GM18951 (cell line): ENCODE measurements around the gene TFF1.

ENCODE experiments used
- POLR2A ChIP-seq: IDR thresholded peaks from 4 replicates; pipeline ENCODE4 v1.6.1; 2011; ENCODE audit warnings: mild to moderate bottlenecking; ENCODE audit not compliant: insufficient read length, insufficient read depth; ENCODE audit errors: extremely low read depth
- in situ Hi-C: fragments of 300-500 bp; cut with MboI; formaldehyde crosslinking; loops from one replicate; pipeline ENCODE4 v1.12.0; 2022; ENCODE audit warnings: low sequenced_read_pairs, mixed read lengths, inconsistent platforms; ENCODE audit not compliant: unreplicated experiment

Gene TFF1

DNA sequence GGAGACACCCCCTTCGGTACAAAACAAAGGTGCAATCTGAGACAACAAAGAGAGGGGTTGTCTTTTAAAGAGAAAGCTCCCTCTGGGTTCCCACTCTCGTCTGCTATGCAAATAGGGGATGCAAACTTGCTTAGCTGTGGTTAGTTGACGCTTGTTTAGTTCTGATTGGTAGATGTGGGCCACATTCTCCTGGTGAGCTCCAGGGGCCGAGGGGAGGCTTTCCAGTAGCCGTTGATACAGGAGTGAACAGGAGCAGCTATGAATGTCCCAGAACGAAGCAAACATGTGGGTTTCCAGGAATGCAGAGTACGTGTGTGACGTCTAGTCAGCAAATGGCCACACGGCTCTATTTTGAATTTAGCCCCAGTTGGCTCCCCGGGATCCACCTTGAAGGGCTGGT is 30.3 kb downstream of the TFF1 start:
- in situ Hi-C loops: no loop called here
- TF ChIP-seq POLR2A: no peak

DNA sequence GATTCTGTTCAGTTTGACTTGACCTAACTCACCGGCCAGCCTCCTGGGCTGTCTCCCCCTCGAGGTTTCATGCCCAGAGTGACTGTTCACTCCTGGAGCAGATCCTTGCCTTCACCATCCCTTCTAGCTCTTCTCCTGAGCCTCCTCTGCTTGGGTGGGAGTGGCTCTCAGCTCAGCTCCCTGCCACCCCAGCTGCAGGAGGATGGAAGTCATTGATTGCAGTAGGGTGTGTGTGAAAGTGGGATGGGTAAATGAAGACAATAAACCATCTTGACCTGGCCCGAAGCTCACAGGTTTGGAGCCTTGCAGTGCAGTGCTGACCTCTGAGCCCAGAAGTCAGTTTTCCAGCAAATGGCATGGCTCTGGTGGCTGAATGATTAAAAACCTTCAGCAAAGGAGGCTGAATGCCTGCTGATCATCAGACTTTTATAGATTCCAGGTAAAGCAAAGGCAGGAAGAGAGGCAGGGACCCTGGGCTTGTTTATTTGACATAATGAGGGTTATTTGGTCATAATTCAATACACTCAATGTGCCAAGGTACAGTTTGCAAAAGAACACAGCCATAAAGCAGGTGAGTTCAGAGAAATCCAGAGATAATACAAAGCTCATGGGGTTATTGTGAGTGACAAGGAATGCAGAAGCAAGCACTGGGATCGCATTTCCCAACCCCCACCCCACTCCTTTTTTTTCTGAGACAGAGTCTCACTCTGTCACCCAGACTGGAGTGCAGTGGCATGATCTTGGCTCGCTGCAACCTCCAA is 33.6 kb downstream of the TFF1 start:
- in situ Hi-C loops: no loop called here
- no peak for TF ChIP-seq POLR2A

DNA sequence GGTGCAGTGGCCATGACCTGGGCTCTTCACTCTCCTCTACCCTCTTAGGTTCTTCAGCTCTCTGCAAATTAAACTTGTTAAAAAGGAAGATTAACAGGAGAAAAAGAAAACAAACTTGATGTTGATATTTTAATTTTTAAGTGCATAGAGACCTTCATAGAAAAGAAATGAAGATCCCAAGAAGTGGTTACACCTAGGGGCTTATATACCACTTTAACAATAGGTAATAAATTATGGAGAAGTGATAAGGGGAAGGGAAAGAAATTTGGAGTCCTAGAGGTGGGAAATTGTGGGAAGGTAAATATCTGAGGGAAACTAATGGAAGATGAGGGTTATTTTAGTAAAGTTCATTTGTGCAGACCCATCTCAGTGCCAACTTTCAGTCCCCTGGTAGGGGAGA is 34.7 kb downstream of the TFF1 start:
- TF ChIP-seq POLR2A: no peak
- in situ Hi-C loops: no loop called here

DNA sequence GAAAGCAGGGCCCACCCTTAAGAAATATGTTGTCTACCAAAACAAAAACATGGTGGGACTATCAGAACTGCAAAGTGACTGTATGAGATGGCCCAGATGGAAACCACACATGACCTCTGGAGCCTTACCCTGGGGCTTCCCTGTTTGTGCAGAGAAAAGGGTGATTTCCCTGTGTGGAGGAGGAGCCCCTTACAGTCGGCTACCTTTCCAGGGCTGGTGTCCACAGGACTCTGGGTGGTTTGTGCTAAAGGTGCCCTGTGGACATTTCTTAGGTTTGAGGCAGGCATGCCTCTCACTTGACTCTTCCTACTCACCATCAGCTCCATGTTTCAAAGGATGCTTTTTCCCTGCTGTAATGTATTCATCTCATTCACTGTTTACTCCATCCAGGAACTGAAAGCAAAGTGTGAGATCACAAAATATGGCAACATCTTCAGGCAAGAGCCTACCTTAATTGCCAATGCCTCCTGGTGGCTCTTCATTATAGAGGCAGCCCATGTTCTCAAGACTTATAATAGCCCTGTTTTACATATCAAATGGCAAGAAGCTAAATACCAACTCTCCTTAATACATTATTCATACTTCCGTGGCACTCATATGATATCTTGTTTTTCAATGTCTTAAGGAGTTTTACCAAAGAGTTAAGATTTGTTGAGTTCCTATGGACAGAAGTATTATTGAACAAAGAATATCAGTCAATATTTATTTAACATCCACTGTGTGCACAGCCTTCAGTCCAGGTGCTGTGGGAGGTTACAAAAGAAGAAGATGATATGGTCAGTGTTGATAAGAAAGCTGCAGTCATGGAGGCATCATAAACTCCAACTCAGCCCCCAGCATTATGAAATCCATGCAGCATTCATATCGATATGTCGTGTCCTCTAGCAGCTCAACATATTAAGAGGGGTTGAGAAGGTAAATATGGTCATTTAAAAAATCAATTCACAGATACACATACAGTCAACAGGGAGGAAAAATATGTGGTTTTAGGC is 35.7 kb downstream of the TFF1 start:
- in situ Hi-C loops: no loop called here
- TF ChIP-seq POLR2A: no peak

DNA sequence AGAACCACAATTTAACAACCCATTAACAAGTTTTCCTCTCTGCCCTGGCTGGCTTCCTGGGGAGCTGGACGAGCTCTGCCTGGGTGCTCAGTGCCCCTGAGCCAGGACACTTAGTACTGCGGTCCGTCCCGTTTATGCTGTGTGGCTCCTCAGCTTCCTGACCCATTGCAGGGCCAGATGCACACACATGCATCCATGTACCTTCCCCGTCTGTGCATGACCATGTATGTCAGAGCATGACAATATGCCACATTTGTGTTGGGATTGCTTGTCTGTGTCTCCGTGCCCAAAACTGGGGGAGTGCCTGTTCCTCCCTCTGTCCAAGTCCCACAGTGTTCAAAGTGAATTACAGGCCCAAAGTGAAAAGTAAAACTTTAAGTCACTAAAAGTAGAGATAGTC is 41.4 kb downstream of the TFF1 start:
- in situ Hi-C loops: no loop called here
- no peak for TF ChIP-seq POLR2A

DNA sequence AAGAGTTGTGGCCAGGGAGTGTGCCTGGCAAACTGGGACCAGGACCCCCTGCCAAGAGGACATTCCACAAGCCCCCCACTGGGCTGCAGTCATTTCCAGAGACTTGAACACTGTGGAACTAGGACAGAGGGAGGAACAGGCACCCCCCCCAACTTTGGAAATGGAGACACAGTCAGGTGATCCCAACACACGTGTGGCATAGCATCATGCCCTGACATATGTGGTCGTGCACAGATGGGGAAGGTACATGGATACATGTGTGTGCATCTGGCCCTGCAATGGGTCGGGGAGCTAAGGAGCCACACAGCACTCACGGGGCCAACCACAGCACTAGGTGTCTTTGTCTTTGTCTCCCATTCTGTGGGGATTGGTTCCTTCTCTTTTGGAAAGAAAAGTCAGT is 44.5 kb downstream of the TFF1 start:
- in situ Hi-C loops: no loop called here
- TF ChIP-seq POLR2A: no peak

DNA sequence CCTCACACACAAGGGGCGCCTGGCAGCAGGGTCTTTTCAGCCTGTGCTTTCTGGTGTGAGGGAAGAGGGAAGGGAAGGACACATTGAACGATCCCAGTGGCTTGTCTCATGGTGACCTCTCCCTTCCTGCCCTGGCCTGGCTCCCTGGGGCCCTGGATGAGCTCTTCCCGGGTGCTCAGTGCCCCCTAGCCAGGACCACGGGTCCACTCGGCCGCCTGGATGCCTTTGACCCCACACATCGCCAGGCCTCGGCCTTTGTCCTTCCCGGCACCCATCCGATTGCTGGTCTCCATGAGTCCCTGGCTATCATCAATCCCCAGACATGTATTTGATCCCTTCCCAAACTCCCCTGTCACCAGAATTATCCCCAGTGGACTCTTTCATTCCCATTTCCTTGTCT is 45.1 kb downstream of the TFF1 start:
- in situ Hi-C loops: no loop called here

DNA sequence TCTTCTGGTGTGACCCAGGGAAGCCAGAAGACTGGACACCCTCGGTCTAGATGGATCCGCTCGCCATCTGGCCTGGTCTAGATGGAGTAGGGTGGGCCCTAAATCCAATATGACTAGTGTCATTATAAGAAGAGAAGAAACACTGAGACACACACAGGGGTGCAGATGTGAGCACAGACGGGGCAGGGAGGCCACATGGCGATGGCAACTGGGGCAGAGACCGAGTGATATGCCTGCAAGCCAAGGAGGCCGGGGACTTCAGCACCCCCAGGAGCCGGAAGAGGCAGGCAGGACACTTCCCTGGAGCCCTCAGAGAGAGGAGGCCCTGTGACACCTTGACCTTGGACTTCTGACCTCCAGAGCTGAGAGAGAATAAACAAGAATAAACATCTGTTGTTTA is 45.5 kb downstream of the TFF1 start:
- TF ChIP-seq POLR2A: no peak
- in situ Hi-C loops: no loop called here

More for the DNA sequence above, 45.1 kb downstream of the TFF1 start:
- TF ChIP-seq POLR2A: no peak

DNA sequence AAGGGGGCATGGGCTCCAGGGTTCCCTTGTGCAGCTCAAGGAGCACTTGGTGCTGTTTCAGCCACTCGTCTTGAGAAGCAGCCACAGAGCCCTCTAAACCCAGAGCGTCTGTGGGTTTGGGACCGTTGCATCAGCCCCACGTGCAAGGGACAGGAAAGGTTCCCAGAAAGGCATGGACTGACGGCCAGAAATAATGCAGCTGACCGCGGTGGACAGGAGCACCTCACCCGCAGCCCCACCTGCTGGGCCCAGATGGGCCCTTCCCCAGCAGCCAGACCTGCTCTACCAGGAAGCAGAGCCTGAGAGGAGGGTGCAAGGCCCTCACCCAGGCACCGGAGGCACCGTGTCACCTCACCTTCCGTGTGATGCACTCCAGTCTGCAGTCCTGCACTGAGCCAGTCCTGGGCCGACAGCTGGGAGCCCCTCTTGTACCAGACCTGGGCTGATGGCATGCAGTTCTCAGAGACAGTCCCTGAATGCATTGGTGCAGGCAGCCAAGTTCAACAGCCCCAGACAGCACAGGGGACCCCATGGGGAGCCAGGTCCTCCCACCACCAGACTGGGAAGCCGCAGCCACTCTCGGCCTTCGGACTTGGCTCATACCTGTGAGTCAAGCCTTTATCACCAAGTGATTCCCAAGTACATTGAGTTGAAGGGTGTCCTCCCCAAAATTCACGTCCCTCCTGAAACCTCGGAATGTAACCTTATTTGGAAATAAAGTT is 46.3 kb downstream of the TFF1 start:
- in situ Hi-C loops: loop anchor here (10.0 kb wide), 2 partner anchors 135 to 215 kb away; no protein-coding TSS in a partner anchor
- TF ChIP-seq POLR2A: no peak

DNA sequence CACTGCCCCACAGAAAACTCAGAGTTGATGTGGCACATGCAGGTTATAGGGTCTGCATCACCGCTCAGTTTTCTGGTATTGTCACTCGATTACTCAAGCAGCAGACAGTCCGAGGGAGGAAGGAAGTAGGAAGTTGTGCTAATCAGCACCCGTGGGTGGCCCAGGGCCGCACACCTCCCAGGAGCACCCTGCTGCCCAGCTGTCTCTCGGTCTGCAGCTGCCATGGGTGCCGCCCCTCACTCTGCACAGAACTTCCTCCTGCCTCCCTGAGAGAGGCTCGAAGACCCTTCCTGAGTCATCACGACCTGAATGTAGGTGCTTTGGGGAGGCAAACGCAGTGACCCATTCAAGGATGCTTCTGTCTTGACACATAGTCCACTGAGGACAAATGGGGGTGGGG is 47.0 kb downstream of the TFF1 start:
- no peak for TF ChIP-seq POLR2A
- in situ Hi-C loops: loop anchor here (10.0 kb wide), 2 partner anchors 135 to 215 kb away; no protein-coding TSS in a partner anchor

DNA sequence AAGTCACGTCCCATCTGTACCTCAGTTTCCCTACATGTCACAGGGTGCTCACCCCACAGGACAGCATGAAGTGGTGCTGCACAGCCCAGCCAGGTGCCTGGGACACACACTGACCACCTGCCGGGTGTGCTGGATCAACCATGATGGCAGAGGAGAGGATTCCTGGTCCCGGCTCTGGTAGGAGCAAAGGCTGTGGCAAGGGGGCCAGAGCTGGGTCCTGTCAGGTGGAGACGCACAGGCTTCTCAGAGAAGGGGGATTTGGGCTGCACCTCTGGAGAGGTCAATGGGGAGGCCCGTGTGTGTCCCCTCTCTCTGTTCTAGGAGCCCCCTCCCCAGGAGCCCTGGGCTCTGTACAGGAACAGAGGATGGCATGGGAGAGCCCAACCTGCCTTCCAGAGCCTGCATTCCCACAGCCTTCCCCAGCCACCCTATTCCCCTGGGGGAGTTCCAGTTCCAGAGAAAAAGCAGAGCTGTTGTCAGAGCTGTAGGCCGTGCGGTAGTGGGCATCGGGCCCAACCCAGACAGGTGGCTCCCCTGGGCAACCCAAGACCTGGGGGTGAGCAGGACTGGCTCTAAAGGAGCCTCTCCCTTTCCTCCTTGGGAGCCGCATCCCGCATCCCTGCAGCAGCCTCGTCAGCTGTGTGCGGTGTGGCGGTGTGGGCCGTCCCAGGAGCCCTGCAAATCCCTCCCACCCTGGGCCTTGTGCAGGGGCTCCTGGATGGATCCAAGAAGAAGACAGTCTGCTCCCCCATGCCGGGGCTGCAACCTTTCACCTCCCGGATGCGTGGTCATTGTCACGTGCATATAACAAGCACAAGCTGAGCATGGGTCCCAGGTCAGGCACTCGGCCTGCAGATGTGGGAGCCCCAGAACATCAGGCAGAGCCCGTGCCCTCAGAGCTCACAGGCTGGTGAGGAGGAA is 48.2 kb downstream of the TFF1 start:
- in situ Hi-C loops: loop anchor here (10.0 kb wide), 2 partner anchors 137 to 217 kb away; no protein-coding TSS in a partner anchor
- TF ChIP-seq POLR2A: no peak

DNA sequence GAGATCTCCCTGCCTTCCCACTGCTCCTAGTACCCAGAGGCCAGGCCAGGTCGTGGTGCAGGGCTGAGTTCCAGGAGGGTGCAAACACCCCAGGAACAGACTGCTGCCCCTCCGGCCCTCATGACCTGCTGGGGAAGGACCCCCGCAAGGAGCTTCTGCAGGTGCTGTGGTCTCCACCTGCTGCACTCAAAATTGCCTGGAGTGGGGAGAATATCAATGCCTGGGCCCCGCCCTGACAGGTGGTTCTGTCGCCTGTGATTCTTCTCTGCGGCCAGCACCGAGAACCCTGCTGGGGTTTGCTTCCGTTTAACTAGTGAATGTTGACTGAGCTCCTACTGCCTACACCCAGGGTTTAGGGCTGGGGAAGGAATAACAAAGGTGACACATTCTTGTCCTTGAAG is 49.0 kb downstream of the TFF1 start:
- in situ Hi-C loops: loop anchor here (10.0 kb wide), 2 partner anchors 137 to 217 kb away; no protein-coding TSS in a partner anchor
- TF ChIP-seq POLR2A: no peak

DNA sequence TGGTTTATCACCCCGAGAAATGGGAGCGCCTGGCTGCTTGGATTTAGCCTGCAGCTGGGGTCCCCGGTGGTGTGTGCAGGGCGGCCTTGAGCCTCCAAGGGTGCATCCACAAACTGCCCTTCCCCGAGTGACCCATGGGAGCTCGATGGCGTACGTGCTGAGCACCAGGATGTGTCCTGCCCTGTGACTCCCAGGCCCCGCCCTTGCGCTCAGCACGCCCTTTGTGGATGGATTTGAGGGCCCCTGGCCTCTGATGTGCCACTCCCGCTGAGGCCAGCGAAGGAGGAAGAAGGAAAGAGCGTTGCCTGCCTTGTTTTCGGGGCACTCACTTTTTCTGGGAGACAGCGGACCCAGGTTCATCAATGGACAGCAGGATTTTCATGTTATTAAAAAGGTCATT is 49.4 kb downstream of the TFF1 start:
- no peak for TF ChIP-seq POLR2A
- in situ Hi-C loops: loop anchor here (10.0 kb wide), 2 partner anchors 138 to 218 kb away; no protein-coding TSS in a partner anchor
